H9 (cell line): ENCODE data around the gene RNU6-1. TPM values are rescaled to one million over a fixed set of nuclear protein-coding genes. Genes with fewer than 3 reads are reported as not detected.

Experiments used
- DNase-seq: peaks from one replicate; pipeline ENCODE4 v3.0.0-alpha.2; 2017
- H2AFZ ChIP-seq: one replicate; pipeline ENCODE4 v1.6.1; 2013; ENCODE audit warnings: mild to moderate bottlenecking, low read length, control low read depth, moderate library complexity
- H2AK5ac ChIP-seq: 2 replicates; pipeline ENCODE4 v1.6.1; 2013; ENCODE audit warnings: low read length, control low read depth, mixed read lengths; ENCODE audit not compliant: insufficient read length
- H2BK120ac ChIP-seq: one replicate; pipeline ENCODE4 v1.6.1; 2013; ENCODE audit warnings: low read depth, mild to moderate bottlenecking, low read length, control low read depth, inconsistent platforms; ENCODE audit not compliant: poor library complexity, severe bottlenecking
- H2BK12ac ChIP-seq: 2 replicates; pipeline ENCODE4 v1.6.1; 2013; ENCODE audit warnings: low read length, control low read depth, mixed read lengths, low read depth; ENCODE audit not compliant: insufficient read length
- H2BK15ac ChIP-seq: 2 replicates; pipeline ENCODE4 v1.6.1; 2013; ENCODE audit warnings: low read depth, low read length, control low read depth
- H2BK20ac ChIP-seq: one replicate; pipeline ENCODE4 v1.6.1; 2013; ENCODE audit warnings: low read depth, mild to moderate bottlenecking, low read length, control low read depth, inconsistent platforms; ENCODE audit not compliant: poor library complexity, severe bottlenecking
- H2BK5ac ChIP-seq: 2 replicates; pipeline ENCODE4 v1.6.1; 2013; ENCODE audit warnings: low read length, control low read depth, mixed read lengths; ENCODE audit not compliant: insufficient read length
- H3K14ac ChIP-seq: 2 replicates; pipeline ENCODE4 v1.6.1; 2013; ENCODE audit warnings: low read length, control low read depth; ENCODE audit not compliant: insufficient read depth
- H3K18ac ChIP-seq: 2 replicates; pipeline ENCODE4 v1.6.1; 2013; ENCODE audit warnings: low read depth, mild to moderate bottlenecking, mixed read lengths, low read length, control low read depth; ENCODE audit not compliant: insufficient read length
- H3K23ac ChIP-seq: 2 replicates; pipeline ENCODE4 v1.6.1; 2013; ENCODE audit warnings: low read length, control low read depth, mixed read lengths, low read depth; ENCODE audit not compliant: insufficient read length
- H3K23me2 ChIP-seq: 2 replicates; pipeline ENCODE4 v1.6.1; 2013; ENCODE audit warnings: low read depth, mild to moderate bottlenecking, mixed read lengths, low read length, control low read depth; ENCODE audit not compliant: insufficient read length, poor library complexity, severe bottlenecking
- H3K27ac ChIP-seq: 2 replicates; pipeline ENCODE4 v1.5.1; 2013; ENCODE audit warnings: low read length, control low read depth, mixed read lengths, low read depth; ENCODE audit not compliant: insufficient read length
- H3K27me3 ChIP-seq: 2 replicates; pipeline ENCODE4 v1.6.1; 2013; ENCODE audit warnings: low read length, control low read depth, inconsistent platforms; ENCODE audit not compliant: insufficient read depth
- H3K4ac ChIP-seq: 2 replicates; pipeline ENCODE4 v1.6.1; 2013; ENCODE audit warnings: low read depth, mild to moderate bottlenecking, control low read depth, inconsistent platforms, low read length, moderate library complexity
- H3K4me1 ChIP-seq: 2 replicates; pipeline ENCODE4 v1.6.1; 2013; ENCODE audit warnings: low read length, control low read depth, inconsistent platforms; ENCODE audit not compliant: insufficient read depth
- H3K4me2 ChIP-seq: 2 replicates; pipeline ENCODE4 v1.6.1; 2013; ENCODE audit warnings: low read length, control low read depth, mixed read lengths; ENCODE audit not compliant: insufficient read length, insufficient read depth
- H3K56ac ChIP-seq: 2 replicates; pipeline ENCODE4 v1.6.1; 2013; ENCODE audit warnings: low read depth, mild to moderate bottlenecking, mixed read lengths, low read length, control low read depth; ENCODE audit not compliant: insufficient read length
- H3K79me1 ChIP-seq: 2 replicates; pipeline ENCODE4 v1.6.1; 2013; ENCODE audit warnings: low read depth, mild to moderate bottlenecking, moderate library complexity, low read length, control low read depth, inconsistent platforms; ENCODE audit not compliant: insufficient read depth, poor library complexity, severe bottlenecking
- H3K79me2 ChIP-seq: 2 replicates; pipeline ENCODE4 v1.6.1; 2013; ENCODE audit warnings: low read length, control low read depth, inconsistent platforms; ENCODE audit not compliant: insufficient read depth
- H3K9ac ChIP-seq: 2 replicates; pipeline ENCODE4 v1.6.1; 2013; ENCODE audit warnings: low read length, control low read depth, mixed read lengths; ENCODE audit not compliant: insufficient read length; ENCODE audit errors: extremely low read depth
- H3K9me3 ChIP-seq: one replicate; pipeline ENCODE4 v1.6.1; 2013; ENCODE audit warnings: low read depth, low read length, inconsistent platforms; ENCODE audit not compliant: control insufficient read depth
- H3T11ph ChIP-seq: one replicate; pipeline ENCODE4 v1.6.1; 2013; ENCODE audit warnings: mild to moderate bottlenecking, low read length, control low read depth, inconsistent platforms
- H4K20me1 ChIP-seq: one replicate; pipeline ENCODE4 v1.6.1; 2013; ENCODE audit not compliant: control insufficient read depth, insufficient read length, insufficient read depth
- H4K5ac ChIP-seq: 2 replicates; pipeline ENCODE4 v1.6.1; 2013; ENCODE audit warnings: low read depth, mild to moderate bottlenecking, mixed read lengths, low read length, control low read depth; ENCODE audit not compliant: insufficient read length
- H4K8ac ChIP-seq: replicated peaks from 2 replicates; pipeline ENCODE4 v1.6.1; 2013; ENCODE audit warnings: low read length, control low read depth, mixed read lengths, low read depth; ENCODE audit not compliant: insufficient read length
- H4K91ac ChIP-seq: 2 replicates; pipeline ENCODE4 v1.6.1; 2013; ENCODE audit warnings: low read depth, mild to moderate bottlenecking, moderate library complexity, mixed read lengths, low read length, control low read depth; ENCODE audit not compliant: insufficient read length
- H3K27ac Mint-ChIP-seq, 3 experiments: 2 replicates in 2 of 3; 3 replicates in 1 of 3; pipeline ENCODE4 v1.8.0; 2020 to 2021; ENCODE audit warnings: mixed read lengths in 3 of 3, mild to moderate bottlenecking in 1 of 3, moderate library complexity in 1 of 3
- H3K27me3 Mint-ChIP-seq: 2 replicates; pipeline ENCODE4 v1.8.0; 2021; ENCODE audit warnings: low read depth, mild to moderate bottlenecking, moderate library complexity, mixed read lengths
- H3K36me3 Mint-ChIP-seq, 3 experiments: 2 replicates in 2 of 3; 3 replicates in 1 of 3; pipeline ENCODE4 v1.8.0; 2020 to 2021; ENCODE audit warnings: low read depth in 3 of 3, mixed read lengths in 3 of 3; ENCODE audit not compliant: insufficient read depth in 1 of 3
- H3K4me1 Mint-ChIP-seq, 2 experiments: 2 replicates each; pipeline ENCODE4 v1.8.0; 2020; ENCODE audit warnings: mixed read lengths in 2 of 2
- H3K4me3 Mint-ChIP-seq, 2 experiments: 2 replicates in 1 of 2; 3 replicates in 1 of 2; pipeline ENCODE4 v1.8.0; 2020 to 2021; ENCODE audit warnings: mild to moderate bottlenecking in 2 of 2, mixed read lengths in 2 of 2, moderate library complexity in 1 of 2
- H3K9me3 Mint-ChIP-seq, 2 experiments: 2 replicates in 1 of 2; 3 replicates in 1 of 2; pipeline ENCODE4 v1.8.0; 2020; ENCODE audit warnings: mild to moderate bottlenecking in 2 of 2, mixed read lengths in 2 of 2, moderate library complexity in 1 of 2
- CTCF ChIP-seq: fragments of 200-600 bp; sonication (generic); conservative IDR thresholded peaks from 3 replicates; pipeline ENCODE4 v1.8.0; 2021; ENCODE audit warnings: antibody characterized with exemption, mild to moderate bottlenecking
- WGBS: extraction: QIAGEN DNeasy Blood & Tissue Kit; methylation state at CpG from one replicate; pipeline ENCODE4 v1.1.7; 2013; ENCODE audit warnings: missing lambda C conversion rate, low lambda C conversion rate, mixed read lengths; ENCODE audit not compliant: insufficient read length; ENCODE audit errors: extremely low coverage; 5-methylcytosine and 5-hydroxymethylcytosine counted together
- total RNA-seq: library from RNA; stranded (reverse); gene quantifications from 2 replicates; pipeline ENCODE4 v1.2.1, GENCODE V29; 2021

Gene RNU6-1
- total RNA-seq, 1 experiment from 2014 or later = not detected

- Histone ChIP-seq H3K27ac (no peak overlapping the region), H3K27me3 (peaks cover 88% of the 10 kb centered on the region), H4K8ac (no peak overlapping the region), H3K4ac (no peak overlapping the region), H2BK12ac (no peak overlapping the region), H3K9me3 (no peaks in the 10 kb centered on the region), H3K23ac (no peak overlapping the region), H2BK20ac (no peak overlapping the region), H4K5ac (no peak overlapping the region), H2AK5ac (no peak overlapping the region), H3K14ac (no peak overlapping the region), H2BK5ac (no peak overlapping the region), H3K56ac (no peak overlapping the region), H2AFZ (no peak overlapping the region), H4K91ac (no peak overlapping the region), H2BK120ac (no peak overlapping the region), H3K79me1 (no peaks in the 10 kb centered on the region), H3K18ac (no peak overlapping the region), H3T11ph (no peak overlapping the region), H3K4me2 (peak overlapping the region; percentile 77), H3K23me2 (peaks cover 16% of the 10 kb centered on the region), H4K20me1 (no peaks in the 10 kb centered on the region), H3K4me1 (peaks cover 7% of the 10 kb centered on the region; the same call in 1 of the 2 replicates), H3K9ac (no peak overlapping the region), H2BK15ac (no peak overlapping the region), H3K79me2 (no peaks in the 10 kb centered on the region)
- Mint-ChIP-seq H3K4me1 (peaks cover 44 to 56% of the 10 kb centered on the region in 2 experiments), H3K27ac (no peak overlapping the region), H3K9me3 (peaks cover 3 to 4% of the 10 kb centered on the region in 2 experiments; a peak in 4 of 5 replicates), H3K36me3 (no peaks in the 10 kb centered on the region; a peak in 2 of 7 replicates), H3K4me3 (peak overlapping the region; percentile 19 to 75), H3K27me3 (peaks cover 100% of the 10 kb centered on the region)
- WGBS = no CpG with 5 or more reads among the region's 44 CpGs
- DNase-seq = peak; percentile 81
- TF ChIP-seq CTCF = peak; percentile 69
Observed at GRCh38 chr15:67833710-67834511, 5.9 kb downstream of the RNU6-1 start.
